ENCODE data around the gene ADPRS. TPM values are rescaled to one million over a fixed set of nuclear protein-coding genes. Genes with fewer than 3 reads are reported as not detected.

Gene ADPRS
- total and polyA plus RNA-seq, 4 experiments from 2014 or later = 25.7 to 31.5 (median 27.7) TPM

- CTCF ChIA-PET (ENCODE audit: partially characterized antibody) = interaction anchor here (1.5 to 3.6 kb wide), 3 partner anchors 37 to 188 kb away, joined by 3 to 13 read pairs (median 10); no protein-coding TSS in a partner anchor
- Histone ChIP-seq H3K9me3 (ENCODE audit: control insufficient read depth in 1 of 2, low read length in 2 of 2) (no peaks in the 10 kb centered on the region), H3K27me3 (ENCODE audit: insufficient read depth, low read length) (no peaks in the 10 kb centered on the region), H3K4me3 (ENCODE audit: low read length in 2 of 2) (no peak overlapping the region), H3K27ac (ENCODE audit: low read depth, low read length) (no peak overlapping the region), H3K4me1 (ENCODE audit: insufficient read depth, low read length) (no peaks in the 10 kb centered on the region), H3K36me3 (ENCODE audit: insufficient read depth, low read length) (peaks cover 34% of the 10 kb centered on the region)
- Mint-ChIP-seq H3K9me3 (no peaks in the 10 kb centered on the region), H3K27me3 (no peaks in the 10 kb centered on the region), H3K36me3 (peaks cover 5 to 25% of the 10 kb centered on the region in 2 donors), H3K27ac (peak overlapping the region in 1 of 7 donors; percentile 12), H3K4me1 (peaks cover 0 to 8% (median 2%) of the 10 kb centered on the region in 4 donors), H3K4me3 (no peak overlapping the region)
- intact Hi-C loops (cut with micrococcal nuclease) = no loop called here
- no peak for DNase-seq
- POLR2A ChIA-PET (ENCODE audit: partially characterized antibody) = interaction anchor here (0.9 to 1.6 kb wide), 3 partner anchors 37 to 126 kb away, joined by 3 to 6 read pairs (median 5); partner anchors contain the start of gene THRAP3
Observed at GRCh38 chr1:36097693-36098585, 9.2 kb downstream of the ADPRS start.

- Mint-ChIP-seq H3K27ac (no peak overlapping the region), H3K36me3 (peaks cover 0 to 17% of the 10 kb centered on the region in 2 donors), H3K4me3 (no peak overlapping the region), H3K9me3 (no peaks in the 10 kb centered on the region), H3K4me1 (peaks cover 0 to 4% (median under 1%) of the 10 kb centered on the region in 4 donors), H3K27me3 (no peaks in the 10 kb centered on the region)
- peaks cover 25% of the 10 kb centered on the region for H3K36me3 ChIP-seq (ENCODE audit: insufficient read depth, low read length)
- H3K27me3 ChIP-seq (ENCODE audit: insufficient read depth, low read length) = no peaks in the 10 kb centered on the region
- DNase-seq = no peak
- no peak overlapping the region for H3K4me3 ChIP-seq (ENCODE audit: low read length in 2 of 2)
- CTCF ChIA-PET (ENCODE audit: partially characterized antibody) = no interaction called here
- intact Hi-C loops (cut with micrococcal nuclease) = loop anchor here (1.0 kb wide), 4 partner anchors 35 to 321 kb away; no protein-coding TSS in a partner anchor
- H3K4me1 ChIP-seq (ENCODE audit: insufficient read depth, low read length) = no peaks in the 10 kb centered on the region
- H3K27ac ChIP-seq (ENCODE audit: low read depth, low read length) = no peak overlapping the region
- POLR2A ChIA-PET (ENCODE audit: partially characterized antibody) = interaction anchor here (0.9 kb wide), 1 partner anchor 36 kb away, joined by 5 read pairs; no protein-coding TSS in a partner anchor
- H3K9me3 ChIP-seq (ENCODE audit: control insufficient read depth in 1 of 2, low read length in 2 of 2) = no peaks in the 10 kb centered on the region
Observed at GRCh38 chr1:36098650-36099365, 10.1 kb downstream of the ADPRS start.

- Histone ChIP-seq H3K4me1 (ENCODE audit: insufficient read depth, low read length) (no peaks in the 10 kb centered on the region), H3K36me3 (ENCODE audit: insufficient read depth, low read length) (peaks cover 15% of the 10 kb centered on the region), H3K9me3 (ENCODE audit: control insufficient read depth in 1 of 2, low read length in 2 of 2) (no peaks in the 10 kb centered on the region), H3K27ac (ENCODE audit: low read depth, low read length) (no peak overlapping the region), H3K4me3 (ENCODE audit: low read length in 2 of 2) (no peak overlapping the region), H3K27me3 (ENCODE audit: insufficient read depth, low read length) (no peaks in the 10 kb centered on the region)
- H3K9me3 Mint-ChIP-seq = no peaks in the 10 kb centered on the region
- H3K27ac Mint-ChIP-seq = peak overlapping the region in 1 of 7 donors; percentile 50
- peaks cover 0 to 4% (median under 1%) of the 10 kb centered on the region in 4 donors for H3K4me1 Mint-ChIP-seq
- intact Hi-C loops (cut with micrococcal nuclease) = loop anchor here (1.0 kb wide), 4 partner anchors 34 to 320 kb away; no protein-coding TSS in a partner anchor
- H3K4me3 Mint-ChIP-seq = peak overlapping the region in 2 of 8 donors; percentile 26 to 39
- DNase-seq = peak; percentile 62 to 71 (median 70)
- CTCF ChIA-PET (ENCODE audit: partially characterized antibody) = interaction anchor here (0.6 to 3.7 kb wide), 13 partner anchors 10 to 320 kb away, joined by 3 to 34 read pairs (median 4); partner anchors contain the start of gene TRAPPC3
- POLR2A ChIA-PET (ENCODE audit: partially characterized antibody) = interaction anchor here (1.0 to 1.1 kb wide), 2 partner anchors 35 to 50 kb away, joined by 6 to 7 read pairs; partner anchors contain the start of gene TRAPPC3
- peaks cover 0 to 8% of the 10 kb centered on the region in 2 donors for H3K36me3 Mint-ChIP-seq
- H3K27me3 Mint-ChIP-seq = no peaks in the 10 kb centered on the region
Observed at GRCh38 chr1:36099681-36100341, 11.1 kb downstream of the ADPRS start.

- Mint-ChIP-seq H3K36me3 (peaks cover 0 to 8% of the 10 kb centered on the region in 2 donors), H3K9me3 (no peaks in the 10 kb centered on the region), H3K27ac (peak overlapping the region in 1 of 7 donors; percentile 50), H3K4me3 (no peak overlapping the region), H3K27me3 (no peaks in the 10 kb centered on the region), H3K4me1 (peaks cover 0 to 4% (median under 1%) of the 10 kb centered on the region in 4 donors)
- no peaks in the 10 kb centered on the region for H3K4me1 ChIP-seq (ENCODE audit: insufficient read depth, low read length)
- H3K9me3 ChIP-seq (ENCODE audit: control insufficient read depth in 1 of 2, low read length in 2 of 2) = no peaks in the 10 kb centered on the region
- no peak overlapping the region for H3K27ac ChIP-seq (ENCODE audit: low read depth, low read length)
- H3K27me3 ChIP-seq (ENCODE audit: insufficient read depth, low read length) = no peaks in the 10 kb centered on the region
- no peak overlapping the region for H3K4me3 ChIP-seq (ENCODE audit: low read length in 2 of 2)
- peaks cover 9% of the 10 kb centered on the region for H3K36me3 ChIP-seq (ENCODE audit: insufficient read depth, low read length)
- CTCF ChIA-PET (ENCODE audit: partially characterized antibody) = interaction anchor here (0.6 to 3.7 kb wide), 15 partner anchors 10 to 321 kb away, joined by 3 to 34 read pairs (median 4); partner anchors contain the start of gene TRAPPC3
- intact Hi-C loops (cut with micrococcal nuclease) = no loop called here
- POLR2A ChIA-PET (ENCODE audit: partially characterized antibody) = interaction anchor here (1.0 to 1.1 kb wide), 2 partner anchors 34 to 49 kb away, joined by 6 to 7 read pairs; partner anchors contain the start of gene TRAPPC3
- no peak for DNase-seq
Observed at GRCh38 chr1:36100376-36100775, 11.7 kb downstream of the ADPRS start.

GRCh38 chr1:36101546-36101945 is 12.9 kb downstream of the ADPRS start:
- intact Hi-C loops (cut with micrococcal nuclease) = no loop called here
- H3K4me1 ChIP-seq (ENCODE audit: insufficient read depth, low read length) = no peaks in the 10 kb centered on the region

GRCh38 chr1:36106269-36106668 is 17.6 kb downstream of the ADPRS start:
- Histone ChIP-seq H3K36me3 (ENCODE audit: insufficient read depth, low read length) (no peaks in the 10 kb centered on the region), H3K27ac (ENCODE audit: low read depth, low read length) (no peak overlapping the region), H3K27me3 (ENCODE audit: insufficient read depth, low read length) (no peaks in the 10 kb centered on the region), H3K4me3 (ENCODE audit: low read length in 2 of 2) (no peak overlapping the region), H3K9me3 (ENCODE audit: control insufficient read depth in 1 of 2, low read length in 2 of 2) (no peaks in the 10 kb centered on the region), H3K4me1 (ENCODE audit: insufficient read depth, low read length) (peaks cover 12% of the 10 kb centered on the region)
- H3K27me3 Mint-ChIP-seq = no peaks in the 10 kb centered on the region
- POLR2A ChIA-PET (ENCODE audit: partially characterized antibody) = no interaction called here
- H3K27ac Mint-ChIP-seq = no peak overlapping the region
- no peaks in the 10 kb centered on the region for H3K9me3 Mint-ChIP-seq
- CTCF ChIA-PET (ENCODE audit: partially characterized antibody) = interaction anchor here (1.5 kb wide), 1 partner anchor 180 kb away, joined by 3 read pairs; no protein-coding TSS in a partner anchor
- peaks cover 6 to 23% (median 14%) of the 10 kb centered on the region in 4 donors for H3K4me1 Mint-ChIP-seq
- no peak overlapping the region for H3K4me3 Mint-ChIP-seq
- intact Hi-C loops (cut with micrococcal nuclease) = no loop called here
- no peak for DNase-seq
- no peaks in the 10 kb centered on the region for H3K36me3 Mint-ChIP-seq

More at GRCh38 chr1:36101546-36101945, 12.9 kb downstream of the ADPRS start:
- no peaks in the 10 kb centered on the region for H3K27me3 ChIP-seq (ENCODE audit: insufficient read depth, low read length)
- CTCF ChIA-PET (ENCODE audit: partially characterized antibody) = interaction anchor here (0.7 to 3.7 kb wide), 6 partner anchors 9 to 186 kb away, joined by 3 to 33 read pairs (median 18); partner anchors contain the start of gene TRAPPC3
- H3K36me3 ChIP-seq (ENCODE audit: insufficient read depth, low read length) = no peaks in the 10 kb centered on the region
- Mint-ChIP-seq H3K36me3 (peaks cover 0 to 2% of the 10 kb centered on the region in 2 donors), H3K4me3 (no peak overlapping the region), H3K27ac (peak overlapping the region in 1 of 7 donors; percentile 42), H3K27me3 (no peaks in the 10 kb centered on the region), H3K9me3 (no peaks in the 10 kb centered on the region), H3K4me1 (peaks cover 0 to 4% (median under 1%) of the 10 kb centered on the region in 4 donors)
- H3K27ac ChIP-seq (ENCODE audit: low read depth, low read length) = no peak overlapping the region
- no peaks in the 10 kb centered on the region for H3K9me3 ChIP-seq (ENCODE audit: control insufficient read depth in 1 of 2, low read length in 2 of 2)
- no peak overlapping the region for H3K4me3 ChIP-seq (ENCODE audit: low read length in 2 of 2)
- POLR2A ChIA-PET (ENCODE audit: partially characterized antibody) = no interaction called here
- DNase-seq = no peak

Data from CD4-positive, alpha-beta memory T cell (primary cell).